ENCODE measurements around the gene BMPR1A.

- no peak for TF ChIP-seq CTCF (IDR thresholded peaks at IDR 0.05; ENCODE audit: insufficient read depth, low read length)
- TF ChIP-seq GABPA (IDR thresholded peaks at IDR 0.05; ENCODE audit: low read depth), result no peak
These were observed 23.6 kb upstream of the BMPR1A start for GRCh38 chr10:86732771-86733170.
